ENCODE data around the gene ACTL8. TPM values are rescaled to one million over a fixed set of nuclear protein-coding genes. Genes with fewer than 3 reads are reported as not detected.

The ACTL8 gene
- total RNA-seq, 1 experiment from 2014 or later, result 0.69 TPM

DNA sequence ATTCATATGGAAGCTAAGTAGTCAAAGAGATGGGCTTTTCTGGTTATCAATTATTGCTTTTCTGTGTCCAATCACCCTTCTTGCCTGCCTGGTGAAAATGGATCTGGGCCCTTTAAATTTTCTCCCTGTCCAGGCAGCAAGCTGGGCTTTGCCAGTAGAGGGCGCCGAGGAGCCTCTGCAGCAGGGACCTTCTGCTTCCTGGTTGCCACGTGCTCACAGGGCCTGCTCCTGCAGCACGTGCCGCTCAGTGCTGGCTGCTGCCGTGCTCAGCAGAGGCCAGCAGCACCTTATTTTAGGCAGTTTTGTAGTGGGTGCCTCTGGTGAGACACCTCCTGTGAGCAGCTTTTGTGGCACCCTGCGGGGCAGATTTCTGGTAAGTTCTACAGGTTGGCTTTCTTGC is 4.0 kb downstream of the ACTL8 start:
- peak; percentile 40; the same call in 1 of the 2 replicates for ATAC-seq
- H3K9ac ChIP-seq (ENCODE audit: low read length), result no peak overlapping the region
- CTCF ChIA-PET, result no interaction called here
- no peaks in the 10 kb centered on the region for H3K4me1 ChIP-seq (ENCODE audit: control insufficient read depth in 1 of 2, insufficient read depth in 2 of 2, low read length in 2 of 2)
- no peaks in the 10 kb centered on the region for H3K36me3 ChIP-seq (ENCODE audit: control insufficient read depth in 1 of 2, insufficient read depth in 2 of 2, low read length in 2 of 2)
- POLR2A ChIA-PET, result no interaction called here
- peak; percentile 22 for DNase-seq (ENCODE audit: low read depth, low spot score)
- no peaks in the 10 kb centered on the region for H3K79me2 ChIP-seq (ENCODE audit: insufficient read depth, low read length)
- no peak overlapping the region for H3K27ac ChIP-seq (ENCODE audit: low read depth, low read length)
- intact Hi-C loops (cut with micrococcal nuclease), result no loop called here
- no TSS peak for BruUV-seq (replicated peaks)
- no peaks in the 10 kb centered on the region for H3K9me2 ChIP-seq (ENCODE audit: insufficient read depth)
- no peak overlapping the region for H2AFZ ChIP-seq (ENCODE audit: low read depth, low read length, poor library complexity, severe bottlenecking)
- RAD21 ChIA-PET (ENCODE audit: low non-redundant PET in 1 of 2, low total read pairs in 2 of 2, uncharacterized antibody in 2 of 2, unreplicated experiment in 2 of 2), result no interaction called here
- H3K4me3 ChIP-seq (replicated peaks in 1 of 2; ENCODE audit: low read depth in 1 of 2, low read length in 2 of 2), result no peak overlapping the region
- TF ChIP-seq ZNF274 (IDR thresholded peaks at IDR 0.05; ENCODE audit: low read depth, low read length) (no peak), CBX3 (IDR thresholded peaks at IDR 0.05; ENCODE audit: low read depth) (peak; percentile 98), POLR2A (IDR thresholded peaks at IDR 0.05; ENCODE audit: borderline replicate concordance, extremely low read depth, insufficient read depth, insufficient read length) (no peak), JUND (IDR thresholded peaks at IDR 0.05) (no peak), RAD21 (IDR thresholded peaks at IDR 0.05; ENCODE audit: low read depth) (peak; percentile 10; the same call in 1 of the 2 replicates), YY1 (IDR thresholded peaks at IDR 0.05; ENCODE audit: extremely low read depth, insufficient replicate concordance, low read depth, low read length) (no peak), ZFX (IDR thresholded peaks at IDR 0.05) (peak; percentile 34; the same call in 1 of the 2 replicates)
- TF ChIP-seq, protein P1, sequence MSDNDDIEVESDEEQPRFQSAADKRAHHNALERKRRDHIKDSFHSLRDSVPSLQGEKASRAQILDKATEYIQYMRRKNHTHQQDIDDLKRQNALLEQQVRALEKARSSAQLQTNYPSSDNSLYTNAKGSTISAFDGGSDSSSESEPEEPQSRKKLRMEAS (IDR thresholded peaks at IDR 0.05), result peak; percentile 50
- TF ChIP-seq, protein P2, sequence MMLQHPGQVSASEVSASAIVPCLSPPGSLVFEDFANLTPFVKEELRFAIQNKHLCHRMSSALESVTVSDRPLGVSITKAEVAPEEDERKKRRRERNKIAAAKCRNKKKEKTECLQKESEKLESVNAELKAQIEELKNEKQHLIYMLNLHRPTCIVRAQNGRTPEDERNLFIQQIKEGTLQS (IDR thresholded peaks at IDR 0.05), result no peak
- TF ChIP-seq, protein P3, sequence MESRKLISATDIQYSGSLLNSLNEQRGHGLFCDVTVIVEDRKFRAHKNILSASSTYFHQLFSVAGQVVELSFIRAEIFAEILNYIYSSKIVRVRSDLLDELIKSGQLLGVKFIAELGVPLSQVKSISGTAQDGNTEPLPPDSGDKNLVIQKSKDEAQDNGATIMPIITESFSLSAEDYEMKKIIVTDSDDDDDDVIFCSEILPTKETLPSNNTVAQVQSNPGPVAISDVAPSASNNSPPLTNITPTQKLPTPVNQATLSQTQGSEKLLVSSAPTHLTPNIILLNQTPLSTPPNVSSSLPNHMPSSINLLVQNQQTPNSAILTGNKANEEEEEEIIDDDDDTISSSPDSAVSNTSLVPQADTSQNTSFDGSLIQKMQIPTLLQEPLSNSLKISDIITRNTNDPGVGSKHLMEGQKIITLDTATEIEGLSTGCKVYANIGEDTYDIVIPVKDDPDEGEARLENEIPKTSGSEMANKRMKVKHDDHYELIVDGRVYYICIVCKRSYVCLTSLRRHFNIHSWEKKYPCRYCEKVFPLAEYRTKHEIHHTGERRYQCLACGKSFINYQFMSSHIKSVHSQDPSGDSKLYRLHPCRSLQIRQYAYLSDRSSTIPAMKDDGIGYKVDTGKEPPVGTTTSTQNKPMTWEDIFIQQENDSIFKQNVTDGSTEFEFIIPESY (IDR thresholded peaks at IDR 0.05; ENCODE audit: extremely low read depth, insufficient replicate concordance, low read length), result no peak
- TF ChIP-seq, protein P4, sequence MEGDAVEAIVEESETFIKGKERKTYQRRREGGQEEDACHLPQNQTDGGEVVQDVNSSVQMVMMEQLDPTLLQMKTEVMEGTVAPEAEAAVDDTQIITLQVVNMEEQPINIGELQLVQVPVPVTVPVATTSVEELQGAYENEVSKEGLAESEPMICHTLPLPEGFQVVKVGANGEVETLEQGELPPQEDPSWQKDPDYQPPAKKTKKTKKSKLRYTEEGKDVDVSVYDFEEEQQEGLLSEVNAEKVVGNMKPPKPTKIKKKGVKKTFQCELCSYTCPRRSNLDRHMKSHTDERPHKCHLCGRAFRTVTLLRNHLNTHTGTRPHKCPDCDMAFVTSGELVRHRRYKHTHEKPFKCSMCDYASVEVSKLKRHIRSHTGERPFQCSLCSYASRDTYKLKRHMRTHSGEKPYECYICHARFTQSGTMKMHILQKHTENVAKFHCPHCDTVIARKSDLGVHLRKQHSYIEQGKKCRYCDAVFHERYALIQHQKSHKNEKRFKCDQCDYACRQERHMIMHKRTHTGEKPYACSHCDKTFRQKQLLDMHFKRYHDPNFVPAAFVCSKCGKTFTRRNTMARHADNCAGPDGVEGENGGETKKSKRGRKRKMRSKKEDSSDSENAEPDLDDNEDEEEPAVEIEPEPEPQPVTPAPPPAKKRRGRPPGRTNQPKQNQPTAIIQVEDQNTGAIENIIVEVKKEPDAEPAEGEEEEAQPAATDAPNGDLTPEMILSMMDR (IDR thresholded peaks at IDR 0.05 in 2 of 3, conservative IDR thresholded peaks at IDR 0.05 in 1 of 3; ENCODE audit: borderline replicate concordance in 1 of 3, insufficient read depth in 1 of 3, low read depth in 2 of 3, low read length in 2 of 3), result peak; percentile 11 to 57 (median 49); a peak in 4 of 6 replicates
- peaks cover 39 to 45% of the 10 kb centered on the region in 2 experiments; a peak in 3 of 4 replicates for H3K9me3 ChIP-seq (ENCODE audit: control insufficient read depth in 1 of 2, insufficient read depth in 1 of 2, low read depth in 1 of 2, low read length in 2 of 2)
- no peaks in the 10 kb centered on the region for H3K27me3 ChIP-seq (ENCODE audit: insufficient read depth, low read length)
- no peak overlapping the region for H3K4me2 ChIP-seq (ENCODE audit: low read length)
- H4K20me1 ChIP-seq (ENCODE audit: insufficient read depth), result no peaks in the 10 kb centered on the region
